GM18867 (cell line): ENCODE results near the gene SSBP3.
"Not testable (repeated sequence)": the region's sequence is repeated elsewhere in the genome, so short reads cannot be mapped to it uniquely, and the experiment has no call there.

Experiments used
- ATAC-seq: cut with Tn5 transposase; IDR thresholded peaks from one replicate; pipeline ENCODE4 v1.9.1; 2021; ENCODE audit warnings: mild to moderate bottlenecking, moderate library complexity; ENCODE audit not compliant: unreplicated experiment

SSBP3 gene

GRCh38 chr1:54406339-54407153 is at the start of gene SSBP3:
SSBP3 (minus strand) TSS chr1:54406394.
- peak; percentile 88 for ATAC-seq

- ATAC-seq: no peak
These were observed 47.3 kb upstream of the SSBP3 start for GRCh38 chr1:54453509-54453908.

GRCh38 chr1:54453022-54453421 is 46.8 kb upstream of the SSBP3 start:
- ATAC-seq: no peak

- ATAC-seq: not testable (repeated sequence)
These were observed 43.2 kb upstream of the SSBP3 start for GRCh38 chr1:54449431-54449830.

- ATAC-seq: not testable (repeated sequence)
These were observed 42.6 kb upstream of the SSBP3 start for GRCh38 chr1:54448801-54449200.

GRCh38 chr1:54447081-54447480 is 40.9 kb upstream of the SSBP3 start:
- not testable (repeated sequence) for ATAC-seq

- ATAC-seq: no peak
These were observed 36.0 kb upstream of the SSBP3 start for GRCh38 chr1:54442185-54442584.

GRCh38 chr1:54439550-54440223 is 33.5 kb upstream of the SSBP3 start:
- no peak for ATAC-seq

GRCh38 chr1:54437783-54438182 is 31.6 kb upstream of the SSBP3 start:
- no peak for ATAC-seq

- ATAC-seq: no peak
These were observed 30.6 kb upstream of the SSBP3 start for GRCh38 chr1:54436826-54437225.

GRCh38 chr1:54429838-54430237 is 23.6 kb upstream of the SSBP3 start:
- no peak for ATAC-seq

- no peak for ATAC-seq
These were observed 22.8 kb upstream of the SSBP3 start for GRCh38 chr1:54428837-54429518.

GRCh38 chr1:54425152-54425584 is 19.0 kb upstream of the SSBP3 start:
- no peak for ATAC-seq

- ATAC-seq: no peak
These were observed 18.2 kb upstream of the SSBP3 start for GRCh38 chr1:54424398-54424797.

GRCh38 chr1:54421101-54421504 is 14.9 kb upstream of the SSBP3 start:
- no peak for ATAC-seq

- ATAC-seq: not testable (repeated sequence)
These were observed 12.4 kb upstream of the SSBP3 start for GRCh38 chr1:54418598-54418997.

- ATAC-seq: no peak
These were observed 10.9 kb upstream of the SSBP3 start for GRCh38 chr1:54417123-54417522.

- no peak for ATAC-seq
These were observed 10.2 kb upstream of the SSBP3 start for GRCh38 chr1:54416435-54416834.

GRCh38 chr1:54415991-54416390 is 9.8 kb upstream of the SSBP3 start:
- no peak for ATAC-seq

- no peak for ATAC-seq
These were observed 9.3 kb upstream of the SSBP3 start for GRCh38 chr1:54415533-54415932.

GRCh38 chr1:54413732-54414131 is 7.5 kb upstream of the SSBP3 start:
- no peak for ATAC-seq

- no peak for ATAC-seq
These were observed 7.1 kb upstream of the SSBP3 start for GRCh38 chr1:54413295-54413694.
